B cell (primary cell): ENCODE results near the gene CLDN8.

Source experiments
- EZH2 ChIP-seq: IDR thresholded peaks from 2 replicates; pipeline ENCODE4 v1.6.1; 2012; ENCODE audit warnings: borderline replicate concordance, low read depth, mild to moderate bottlenecking, moderate library complexity, low read length; ENCODE audit not compliant: insufficient read depth, poor library complexity, severe bottlenecking
- TF ChIP-seq, protein P1 (sequence below): fragments of 200-600 bp; IDR thresholded peaks from one replicate; pipeline ENCODE4 v1.8.0; 2022; ENCODE audit warnings: antibody characterized with exemption, mild to moderate bottlenecking

DNA sequence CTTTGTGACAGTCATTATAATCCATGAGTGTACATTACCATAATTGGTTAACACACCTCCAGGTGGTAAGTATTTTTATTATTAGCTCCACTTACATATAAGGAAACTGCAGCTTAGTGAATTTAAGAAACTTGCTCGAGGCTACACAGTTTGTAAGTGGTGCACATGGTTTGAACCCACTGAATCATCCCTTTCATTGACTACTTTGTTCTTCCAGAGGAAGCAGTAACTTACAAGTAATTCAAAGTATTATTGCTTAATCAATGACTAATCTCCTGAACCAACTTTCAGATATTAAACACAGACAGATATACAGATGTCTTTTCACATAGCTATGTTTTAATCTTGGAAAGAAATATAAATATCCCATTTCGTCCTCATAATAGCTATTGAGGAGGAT lies 18.7 kb upstream of the CLDN8 start:
- TF ChIP-seq, protein P1, sequence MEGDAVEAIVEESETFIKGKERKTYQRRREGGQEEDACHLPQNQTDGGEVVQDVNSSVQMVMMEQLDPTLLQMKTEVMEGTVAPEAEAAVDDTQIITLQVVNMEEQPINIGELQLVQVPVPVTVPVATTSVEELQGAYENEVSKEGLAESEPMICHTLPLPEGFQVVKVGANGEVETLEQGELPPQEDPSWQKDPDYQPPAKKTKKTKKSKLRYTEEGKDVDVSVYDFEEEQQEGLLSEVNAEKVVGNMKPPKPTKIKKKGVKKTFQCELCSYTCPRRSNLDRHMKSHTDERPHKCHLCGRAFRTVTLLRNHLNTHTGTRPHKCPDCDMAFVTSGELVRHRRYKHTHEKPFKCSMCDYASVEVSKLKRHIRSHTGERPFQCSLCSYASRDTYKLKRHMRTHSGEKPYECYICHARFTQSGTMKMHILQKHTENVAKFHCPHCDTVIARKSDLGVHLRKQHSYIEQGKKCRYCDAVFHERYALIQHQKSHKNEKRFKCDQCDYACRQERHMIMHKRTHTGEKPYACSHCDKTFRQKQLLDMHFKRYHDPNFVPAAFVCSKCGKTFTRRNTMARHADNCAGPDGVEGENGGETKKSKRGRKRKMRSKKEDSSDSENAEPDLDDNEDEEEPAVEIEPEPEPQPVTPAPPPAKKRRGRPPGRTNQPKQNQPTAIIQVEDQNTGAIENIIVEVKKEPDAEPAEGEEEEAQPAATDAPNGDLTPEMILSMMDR, result no peak
- TF ChIP-seq EZH2, result no peak
